T-helper 9 cell (primary cell): ENCODE results near the gene DPY19L1.
"Not testable (repeated sequence)": the region's sequence is repeated elsewhere in the genome, so short reads cannot be mapped to it uniquely, and the experiment has no call there.

Experiments used
- DNase-seq: peaks from one replicate; pipeline ENCODE4 v3.0.0-alpha.2; 2020
- total RNA-seq, 2 donors: gene quantifications; one replicate each; lab custom pipeline; 2026; lab: John Stamatoyannopoulos, UW

DPY19L1 gene
- 21.2 to 36.4 reads per million in 2 donors for total RNA-seq

DNA sequence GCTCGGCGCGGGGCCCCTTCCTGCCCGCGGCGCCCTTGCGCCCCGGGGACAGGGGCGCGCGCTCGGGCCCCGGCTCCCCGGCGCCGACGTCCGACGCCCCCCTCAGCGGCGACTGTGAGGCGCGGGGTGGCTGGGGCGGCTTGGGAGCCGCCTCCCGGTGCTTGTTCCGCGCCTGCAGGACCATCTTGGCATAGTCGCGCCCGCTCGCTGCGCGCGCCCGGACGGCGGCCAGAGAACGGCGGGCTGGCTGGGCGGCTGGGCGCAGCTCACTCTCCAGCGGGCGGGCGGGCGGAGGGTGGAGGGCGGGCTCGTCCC, at the start of gene DPY19L1:
TSS of gene DPY19L1 (minus strand) at position 275 of the 315 bp plus-strand sequence. CDS start at position 184, 91 bp downstream.
- no peak for DNase-seq

- DNase-seq: not testable (repeated sequence)
Observed at GRCh38 chr7:35079517-35079916, 42.2 kb upstream of the DPY19L1 start.

- not testable (repeated sequence) for DNase-seq
Observed at GRCh38 chr7:35074008-35074407, 36.7 kb upstream of the DPY19L1 start.

- not testable (repeated sequence) for DNase-seq
Observed at GRCh38 chr7:35072950-35073827, 35.9 kb upstream of the DPY19L1 start.

DNA sequence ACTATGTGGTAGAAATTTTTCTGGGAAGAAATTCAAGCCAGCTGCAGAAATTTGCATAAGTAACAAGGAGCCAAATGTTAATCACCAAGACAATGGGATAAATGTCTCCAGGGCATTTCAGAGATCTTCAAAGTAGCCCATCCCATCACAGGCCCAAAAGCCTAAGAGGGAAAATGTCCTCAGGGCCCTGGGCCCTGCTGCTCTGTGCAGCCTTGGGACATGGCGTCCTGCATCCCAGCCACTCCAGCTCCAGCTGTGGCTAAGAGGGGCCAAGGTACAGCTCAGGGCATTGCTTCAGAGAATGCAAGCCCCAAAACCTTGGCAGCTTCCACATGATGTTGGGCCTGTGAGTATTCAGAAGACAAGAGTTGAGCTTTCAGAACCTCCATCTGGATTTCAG, 31.8 kb upstream of the DPY19L1 start:
- not testable (repeated sequence) for DNase-seq

- DNase-seq: not testable (repeated sequence)
Observed at GRCh38 chr7:35065382-35065781, 28.1 kb upstream of the DPY19L1 start.

DNA sequence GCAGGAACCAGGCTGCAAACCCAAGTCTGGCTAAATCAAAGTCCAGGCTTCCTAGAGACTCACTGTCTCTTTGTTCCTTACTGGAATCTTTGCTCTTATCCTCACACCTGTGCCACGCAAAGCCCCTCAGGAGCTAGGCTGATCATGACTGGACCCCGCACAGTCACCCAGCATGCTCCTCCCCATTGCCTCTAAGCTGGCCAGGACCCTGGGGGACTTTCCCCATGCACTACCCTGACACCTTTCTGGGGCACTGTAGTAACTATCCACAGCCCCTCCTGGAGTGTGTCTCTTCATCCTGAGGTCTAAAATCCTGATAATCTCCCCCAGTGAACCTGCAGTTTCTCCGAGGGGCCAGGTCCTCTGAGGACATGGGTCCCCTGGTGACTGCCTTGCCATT, 21.3 kb upstream of the DPY19L1 start:
- not testable (repeated sequence) for DNase-seq

DNA sequence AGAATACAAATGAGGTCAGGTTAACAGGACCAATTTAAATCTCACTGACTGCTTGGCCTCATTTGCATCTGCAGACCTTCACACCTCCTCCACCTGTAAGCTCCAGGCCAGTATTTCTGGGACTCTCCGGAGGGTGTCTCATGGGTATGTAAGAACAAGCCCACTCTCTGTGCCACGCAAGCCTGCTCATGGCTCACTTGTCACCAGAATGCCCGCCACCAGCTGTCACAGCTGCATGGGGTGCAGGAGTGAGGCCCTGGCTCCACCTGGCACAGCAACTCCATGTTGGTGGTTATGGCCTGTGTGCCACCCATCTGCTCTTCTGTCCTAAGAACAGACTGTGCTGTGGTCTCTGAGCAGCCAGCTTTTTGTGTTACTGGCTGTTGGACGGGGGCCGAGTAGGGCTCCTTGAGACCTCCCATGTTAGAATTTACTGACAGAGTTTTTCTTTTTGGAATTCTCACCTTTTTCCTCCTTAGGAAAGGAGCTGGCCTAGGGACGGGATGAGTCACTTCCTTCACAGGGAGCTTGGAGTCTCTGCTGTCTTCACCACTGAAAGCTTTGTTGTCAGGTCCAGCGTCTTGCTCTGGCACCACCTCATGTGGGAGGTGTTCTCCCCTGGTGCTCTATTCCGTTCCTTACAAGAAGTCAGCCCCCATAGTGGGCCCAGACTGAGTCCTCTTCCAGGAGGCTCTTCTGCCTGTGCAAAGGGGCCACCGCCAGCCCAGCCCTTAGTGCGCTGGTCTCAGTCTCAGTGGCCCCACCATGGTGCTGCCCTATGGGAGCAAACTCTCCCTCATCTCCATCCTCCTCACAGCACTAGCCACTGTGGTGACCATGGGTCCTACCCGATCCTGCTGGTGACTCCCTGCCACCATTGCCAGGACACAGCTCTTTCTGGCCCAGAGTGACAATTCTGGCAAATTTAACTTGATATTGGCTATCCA, 20.5 kb upstream of the DPY19L1 start:
- DNase-seq: not testable (repeated sequence)

DNA sequence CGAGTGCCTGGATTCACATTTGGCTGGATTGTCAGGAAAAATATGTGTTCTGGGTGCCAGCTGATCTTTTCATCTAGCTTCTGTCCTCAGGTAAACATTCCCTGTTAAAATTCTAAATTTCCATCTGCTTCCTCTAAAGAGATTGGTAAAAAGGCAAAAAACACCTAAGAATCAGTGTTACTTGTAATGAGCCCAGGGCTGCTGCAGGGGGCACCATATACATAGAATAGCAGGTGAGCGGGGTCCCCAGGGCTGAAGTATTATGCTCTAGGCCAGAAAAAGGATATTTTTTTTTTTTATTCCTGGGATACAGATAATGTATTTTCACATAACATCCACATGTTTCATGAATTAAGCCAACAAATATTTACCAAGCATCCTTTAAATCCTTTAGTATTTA, 18.4 kb upstream of the DPY19L1 start:
- not testable (repeated sequence) for DNase-seq

GRCh38 chr7:35053488-35054175, 16.3 kb upstream of the DPY19L1 start:
- not testable (repeated sequence) for DNase-seq

DNA sequence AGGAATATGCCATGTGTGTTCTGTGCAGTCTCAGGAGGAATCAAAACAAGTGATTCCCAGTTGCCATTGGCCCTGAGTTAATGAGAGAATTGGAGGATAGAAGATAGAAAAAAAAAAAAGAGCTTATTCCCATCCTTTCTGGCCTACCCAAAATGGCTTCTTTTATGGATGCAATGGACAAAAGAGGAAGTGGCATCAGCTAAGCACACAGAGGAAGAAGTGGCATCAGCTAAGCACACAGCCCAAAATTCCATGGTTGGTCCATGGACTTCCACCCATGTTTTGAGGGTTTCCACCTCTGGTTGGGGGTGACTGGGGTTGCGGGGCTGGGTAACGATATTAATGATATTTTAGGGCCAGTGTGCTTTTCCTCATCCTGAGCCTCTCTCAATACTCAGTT, 11.1 kb upstream of the DPY19L1 start:
- DNase-seq: not testable (repeated sequence)

- DNase-seq: not testable (repeated sequence)
Observed at GRCh38 chr7:35047912-35048305, 10.6 kb upstream of the DPY19L1 start.

GRCh38 chr7:35047263-35047911, 10.1 kb upstream of the DPY19L1 start:
- DNase-seq: not testable (repeated sequence)

- DNase-seq: not testable (repeated sequence)
Observed at GRCh38 chr7:35043301-35043700, 6.0 kb upstream of the DPY19L1 start.

- no peak for DNase-seq
Observed at GRCh38 chr7:35040906-35041305, 3.6 kb upstream of the DPY19L1 start.

GRCh38 chr7:35039343-35039742, 2.1 kb upstream of the DPY19L1 start:
- DNase-seq: no peak

DNA sequence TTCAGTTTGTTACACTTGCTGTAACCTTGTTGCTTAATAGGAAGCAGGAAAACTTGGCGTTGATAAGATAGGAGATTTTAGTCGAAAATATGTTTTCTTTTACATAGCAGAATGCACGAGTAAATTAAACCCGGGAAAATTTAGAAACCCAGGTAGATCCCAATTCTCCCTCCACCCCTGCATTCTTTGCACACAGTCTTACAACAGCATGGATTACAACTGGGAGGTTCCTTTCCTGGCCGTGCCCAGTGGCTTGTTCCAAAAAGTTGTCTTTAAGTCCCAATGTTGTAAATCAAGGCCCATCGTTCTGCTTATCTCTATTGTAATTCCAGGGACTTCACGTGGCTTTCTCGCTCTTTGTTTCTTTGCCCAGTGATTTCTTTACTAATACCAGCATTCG, 1.1 kb upstream of the DPY19L1 start:
- no peak for DNase-seq

GRCh38 chr7:35037526-35038341, 449 bp upstream of the DPY19L1 start:
- peak; percentile 84 for DNase-seq

DNA sequence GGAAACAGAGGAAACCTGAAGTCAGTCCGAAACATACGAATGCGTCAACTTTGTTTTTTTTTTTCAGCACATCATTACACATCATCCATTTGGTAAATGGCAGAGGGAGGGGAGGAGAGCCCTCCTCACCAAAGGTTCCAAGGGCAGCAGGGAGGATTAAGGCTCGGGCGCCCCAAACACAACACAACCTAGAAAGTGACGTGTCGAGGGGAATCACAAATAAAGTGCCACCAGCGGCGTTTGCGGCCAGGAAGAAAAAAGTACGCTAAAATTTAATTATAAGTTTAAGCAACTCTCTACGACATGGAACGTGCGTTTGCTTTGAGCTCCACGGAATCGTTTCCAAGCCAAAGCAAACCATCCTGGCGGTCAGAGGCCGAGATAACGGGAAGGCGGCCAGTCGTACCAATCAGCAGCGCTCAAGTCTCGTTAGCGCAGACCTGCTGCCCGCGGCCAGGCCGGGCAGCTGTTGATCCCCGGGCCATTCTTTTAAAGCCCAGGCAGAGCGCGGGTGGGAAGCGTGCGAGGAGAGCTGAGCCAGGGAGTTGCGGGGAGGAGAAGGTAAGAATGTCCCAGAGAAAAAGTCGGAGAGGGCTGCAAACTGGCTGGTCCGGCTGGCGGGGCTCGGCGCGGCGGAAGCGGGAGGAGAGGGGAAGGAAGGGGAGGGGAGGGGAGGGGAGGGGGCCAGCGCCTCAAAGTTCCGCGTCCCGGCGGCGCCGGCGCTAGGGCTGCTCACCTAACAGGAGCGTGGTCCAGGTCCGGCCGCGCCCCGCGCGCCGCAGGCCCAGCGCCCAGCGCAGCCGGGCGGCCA, 719 bp downstream of the DPY19L1 start:
- peak; percentile 33 for DNase-seq

DNA sequence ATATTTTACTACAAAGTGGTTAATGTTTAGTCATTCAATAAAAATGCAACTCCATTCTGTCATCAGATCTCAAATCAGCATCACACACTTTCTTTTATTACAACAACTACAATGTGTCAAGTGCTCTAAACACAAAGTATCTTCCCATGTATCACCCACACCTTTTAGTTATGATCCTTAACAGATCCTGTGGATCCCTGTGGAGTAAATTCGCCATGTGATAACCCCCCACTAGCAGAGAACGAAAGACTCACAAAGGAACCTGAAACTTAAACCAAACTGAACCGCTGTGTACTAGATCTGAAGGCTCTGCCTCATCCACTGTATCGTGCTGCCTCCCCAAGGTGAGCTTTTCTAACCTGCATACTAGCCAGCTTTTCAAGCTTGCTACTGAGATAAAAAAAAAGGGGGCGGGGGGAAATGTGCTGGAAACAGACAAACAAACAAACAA, 1.7 kb downstream of the DPY19L1 start:
- no peak for DNase-seq
